HEK293T (cell line): Measurements from ENCODE around the gene ING5.

Experiments
- BHLHE40 ChIP-seq: fragments of 450-650 bp; IDR thresholded peaks from 2 replicates; pipeline ENCODE4 v1.6.1; 2016; ENCODE audit warnings: mild to moderate bottlenecking, moderate library complexity, borderline replicate concordance
- CTBP1 ChIP-seq: fragments of 450-650 bp; IDR thresholded peaks from 2 replicates; pipeline ENCODE4 v1.6.1; 2016; ENCODE audit warnings: borderline replicate concordance
- ELF4 ChIP-seq: fragments of 450-650 bp; IDR thresholded peaks from 2 replicates; pipeline ENCODE4 v1.6.1; 2017; ENCODE audit warnings: antibody characterized with exemption
- FOXA1 ChIP-seq: fragments of 450-650 bp; IDR thresholded peaks from 2 replicates; pipeline ENCODE4 v1.6.1; 2016; ENCODE audit warnings: mild to moderate bottlenecking
- FOXK2 ChIP-seq: fragments of 450-650 bp; IDR thresholded peaks from 2 replicates; pipeline ENCODE4 v1.6.1; 2016; ENCODE audit warnings: mild to moderate bottlenecking
- FOXM1 ChIP-seq: fragments of 450-650 bp; IDR thresholded peaks from 2 replicates; pipeline ENCODE4 v1.6.1; 2017; ENCODE audit warnings: mild to moderate bottlenecking, borderline replicate concordance
- HDGF ChIP-seq: fragments of 450-650 bp; IDR thresholded peaks from 2 replicates; pipeline ENCODE4 v1.6.1; 2017; ENCODE audit warnings: antibody characterized with exemption, borderline replicate concordance
- L3MBTL2 ChIP-seq: fragments of 450-650 bp; conservative IDR thresholded peaks from 2 replicates; pipeline ENCODE4 v1.6.1; 2016; ENCODE audit warnings: mild to moderate bottlenecking
- LEF1 ChIP-seq: fragments of 450-650 bp; IDR thresholded peaks from 2 replicates; pipeline ENCODE4 v1.6.1; 2017; ENCODE audit warnings: mild to moderate bottlenecking, borderline replicate concordance
- NFRKB ChIP-seq: fragments of 450-650 bp; IDR thresholded peaks from 2 replicates; pipeline ENCODE4 v1.6.1; 2016; ENCODE audit warnings: mild to moderate bottlenecking, moderate library complexity
- SP1 ChIP-seq: fragments of 450-650 bp; IDR thresholded peaks from 2 replicates; pipeline ENCODE4 v1.6.1; 2017
- SUZ12 ChIP-seq: fragments of 450-650 bp; IDR thresholded peaks from 2 replicates; pipeline ENCODE4 v1.6.1; 2016; ENCODE audit warnings: mild to moderate bottlenecking
- TARDBP ChIP-seq: fragments of 450-650 bp; IDR thresholded peaks from 2 replicates; pipeline ENCODE4 v1.6.1; 2016
- TF ChIP-seq, protein P1 (sequence below): fragments of 450-650 bp; IDR thresholded peaks from 2 replicates; pipeline ENCODE4 v1.6.1; 2016

- TF ChIP-seq BHLHE40 (no peak), FOXM1 (peak; percentile 33; the same call in 1 of the 2 replicates), CTBP1 (no peak), LEF1 (no peak), FOXK2 (no peak), TARDBP (no peak), SP1 (no peak), SUZ12 (no peak), ELF4 (no peak), FOXA1 (no peak), L3MBTL2 (no peak), HDGF (no peak), NFRKB (no peak)
- TF ChIP-seq, protein P1, sequence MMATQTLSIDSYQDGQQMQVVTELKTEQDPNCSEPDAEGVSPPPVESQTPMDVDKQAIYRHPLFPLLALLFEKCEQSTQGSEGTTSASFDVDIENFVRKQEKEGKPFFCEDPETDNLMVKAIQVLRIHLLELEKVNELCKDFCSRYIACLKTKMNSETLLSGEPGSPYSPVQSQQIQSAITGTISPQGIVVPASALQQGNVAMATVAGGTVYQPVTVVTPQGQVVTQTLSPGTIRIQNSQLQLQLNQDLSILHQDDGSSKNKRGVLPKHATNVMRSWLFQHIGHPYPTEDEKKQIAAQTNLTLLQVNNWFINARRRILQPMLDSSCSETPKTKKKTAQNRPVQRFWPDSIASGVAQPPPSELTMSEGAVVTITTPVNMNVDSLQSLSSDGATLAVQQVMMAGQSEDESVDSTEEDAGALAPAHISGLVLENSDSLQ = no peak
Observed at GRCh38 chr2:241702155-241703031, 554 bp downstream of the ING5 start.
